ENCODE measurements around the gene TSC22D3. TPM values are rescaled to one million over a fixed set of nuclear protein-coding genes. Genes with fewer than 3 reads are reported as not detected.
A peak's percentile ranks its signal among the peaks of the same experiment; 100 is the strongest.

The TSC22D3 gene
- total RNA-seq, 6 donors from 2014 or later = 309 to 1,061 (median 406) TPM

DNA sequence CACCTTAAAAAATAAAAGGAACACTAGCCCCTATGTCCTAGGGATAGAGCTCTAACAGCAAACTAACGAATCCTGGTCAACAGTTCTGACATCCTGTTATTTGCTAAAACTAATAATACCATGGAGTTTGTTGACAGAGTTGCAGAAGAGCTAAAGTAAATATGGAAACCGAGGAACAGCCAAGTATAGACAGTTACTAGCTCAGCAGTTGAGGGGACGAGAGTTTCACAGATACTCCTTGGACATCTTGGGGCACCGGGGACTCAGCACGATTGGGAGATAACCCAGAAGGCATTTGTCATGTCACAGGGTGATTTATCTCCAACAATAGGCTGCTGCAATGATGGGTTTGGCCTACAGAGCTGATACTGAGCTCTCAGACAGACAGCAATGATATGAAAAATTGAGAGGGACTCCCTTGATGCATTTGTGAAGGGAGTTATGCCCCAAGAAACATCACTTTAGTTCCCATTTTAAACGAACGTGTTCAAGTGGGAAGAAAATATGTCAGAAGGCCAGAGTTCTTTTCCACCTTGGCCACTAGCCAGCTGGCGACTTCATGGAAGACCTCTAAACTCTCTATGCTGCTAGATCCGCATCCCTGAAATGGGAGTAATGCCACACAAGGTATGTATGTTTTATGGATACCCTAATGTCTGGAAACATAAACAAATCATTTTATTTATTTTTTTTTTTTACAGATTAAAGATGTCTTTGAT lies 48.6 kb downstream of the TSC22D3 start:
- H3K4me1 ChIP-seq = peaks cover 32 to 70% (median 52%) of the 10 kb centered on the region in 4 donors
- H3K27ac ChIP-seq = peak overlapping the region in 3 of 4 donors; percentile 15 to 58 (median 35)
- H3K36me3 ChIP-seq = no peaks in the 10 kb centered on the region
- H3K9me3 ChIP-seq = no peaks in the 10 kb centered on the region
- no peak overlapping the region for H3K4me3 ChIP-seq
- no peaks in the 10 kb centered on the region for H3K27me3 ChIP-seq
- no peak for TF ChIP-seq POLR2AphosphoS5 (IDR thresholded peaks at IDR 0.05)
- no peak for TF ChIP-seq EP300 (IDR thresholded peaks at IDR 0.05)
- no peak for TF ChIP-seq CTCF (IDR thresholded peaks at IDR 0.05)
- TF ChIP-seq POLR2A (IDR thresholded peaks at IDR 0.05) = no peak
- no peak for DNase-seq
- ATAC-seq (ENCODE audit: low FRiP score in 2 of 2) = no peak
- WGBS, 2 donors = 34 to 49% methylated on average over 7 to 9 of the region's 9 CpGs

DNA sequence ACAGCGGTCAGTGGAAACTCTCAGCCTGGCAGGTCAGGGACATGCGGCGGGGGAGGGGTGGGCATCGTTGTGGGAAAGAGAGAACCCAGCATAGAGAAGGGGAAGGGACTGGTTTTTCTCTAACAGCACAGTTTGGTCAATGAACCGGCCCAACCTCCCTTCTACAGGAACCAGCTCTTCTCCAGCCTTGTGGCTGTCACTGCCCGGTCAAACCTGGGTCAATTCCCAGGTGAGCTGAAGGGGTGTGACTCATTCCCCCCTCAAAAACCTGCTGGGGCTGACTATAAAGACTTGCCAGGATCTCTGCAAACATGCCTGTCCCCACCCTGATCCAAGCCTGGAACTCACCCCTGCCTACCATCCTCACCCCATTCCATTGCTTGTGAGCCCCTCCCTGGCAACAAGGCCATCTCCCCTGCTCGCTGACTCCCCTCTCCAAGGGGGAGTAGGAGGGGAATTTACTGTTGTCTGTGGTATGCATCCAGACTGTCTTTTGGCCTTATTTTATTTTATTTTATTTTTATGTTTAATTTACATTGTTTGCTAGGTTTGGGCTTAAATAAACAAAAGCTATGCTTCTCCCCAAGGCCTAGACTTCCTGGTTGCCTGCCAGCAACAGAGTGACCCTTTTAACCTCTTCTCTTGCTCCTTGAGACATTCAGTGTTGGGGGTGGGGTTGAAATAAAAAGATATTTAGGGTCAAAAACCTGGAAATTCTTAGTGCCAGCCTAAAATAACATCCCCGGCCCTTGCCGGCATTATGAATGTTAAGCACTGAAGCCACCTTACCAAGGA lies 49.6 kb downstream of the TSC22D3 start:
- peak in 1 of 2 donors; percentile 60 for DNase-seq

DNA sequence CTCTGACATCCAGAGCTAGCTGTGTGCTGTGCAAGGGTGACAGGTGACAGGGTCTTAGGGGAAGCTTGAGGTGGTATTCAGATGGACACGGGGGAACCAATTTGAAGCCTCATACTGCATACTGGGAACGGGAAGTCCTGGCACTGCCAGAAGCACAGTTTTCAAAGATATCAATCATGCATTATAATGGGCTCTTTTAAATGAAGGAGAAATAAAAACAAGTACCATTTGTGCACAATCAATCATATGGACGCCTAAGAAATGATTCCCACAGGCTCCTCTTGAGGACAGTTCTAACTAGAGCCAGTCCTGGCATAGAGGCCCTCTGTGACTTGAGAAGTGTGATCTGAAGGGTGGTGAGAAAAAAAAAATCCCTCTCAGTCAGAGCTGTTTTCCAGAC lies 50.9 kb downstream of the TSC22D3 start:
- 58 to 63% methylated on average over 3 of the region's 3 CpGs for WGBS, 2 donors
- Histone ChIP-seq H3K36me3 (no peaks in the 10 kb centered on the region), H3K4me3 (no peak overlapping the region), H3K27me3 (no peaks in the 10 kb centered on the region), H3K9me3 (no peaks in the 10 kb centered on the region), H3K4me1 (peaks cover 21 to 48% (median 37%) of the 10 kb centered on the region in 4 donors), H3K27ac (peak overlapping the region in 1 of 4 donors; percentile 38)
- TF ChIP-seq POLR2A (IDR thresholded peaks at IDR 0.05) (no peak), CTCF (IDR thresholded peaks at IDR 0.05) (no peak), EP300 (IDR thresholded peaks at IDR 0.05) (no peak), POLR2AphosphoS5 (IDR thresholded peaks at IDR 0.05) (no peak)
- ATAC-seq (ENCODE audit: low FRiP score in 2 of 2) (no peak), DNase-seq (no peak)

More for the DNA sequence above, 49.6 kb downstream of the TSC22D3 start:
- 61 to 79% methylated on average over 3 to 9 of the region's 9 CpGs for WGBS, 2 donors
- H3K36me3 ChIP-seq = no peaks in the 10 kb centered on the region
- H3K9me3 ChIP-seq = no peaks in the 10 kb centered on the region
- peak overlapping the region in 3 of 4 donors; percentile 15 to 58 (median 49) for H3K27ac ChIP-seq
- TF ChIP-seq POLR2A (IDR thresholded peaks at IDR 0.05) = no peak
- H3K4me3 ChIP-seq = no peak overlapping the region
- peak in 1 of 2 donors; percentile 58 for ATAC-seq (ENCODE audit: low FRiP score in 2 of 2)
- H3K27me3 ChIP-seq = no peaks in the 10 kb centered on the region
- peaks cover 24 to 61% (median 45%) of the 10 kb centered on the region in 4 donors for H3K4me1 ChIP-seq

- no peak for ATAC-seq (ENCODE audit: low FRiP score in 2 of 2)
- no peaks in the 10 kb centered on the region for H3K27me3 ChIP-seq
- H3K36me3 ChIP-seq = no peaks in the 10 kb centered on the region
- no peak for DNase-seq
- H3K4me1 ChIP-seq = peaks cover 17 to 39% (median 29%) of the 10 kb centered on the region in 4 donors
- TF ChIP-seq CTCF (IDR thresholded peaks at IDR 0.05) = no peak
- no peak for TF ChIP-seq POLR2A (IDR thresholded peaks at IDR 0.05)
- TF ChIP-seq EP300 (IDR thresholded peaks at IDR 0.05) = no peak
- no peak for TF ChIP-seq POLR2AphosphoS5 (IDR thresholded peaks at IDR 0.05)
- no peak overlapping the region for H3K4me3 ChIP-seq
- no peaks in the 10 kb centered on the region for H3K9me3 ChIP-seq
- no peak overlapping the region for H3K27ac ChIP-seq
- 78 to 80% methylated on average over 2 to 4 of the region's 4 CpGs for WGBS, 2 donors
These were observed 52.1 kb downstream of the TSC22D3 start for GRCh38 chrX:107723511-107723910.

DNA sequence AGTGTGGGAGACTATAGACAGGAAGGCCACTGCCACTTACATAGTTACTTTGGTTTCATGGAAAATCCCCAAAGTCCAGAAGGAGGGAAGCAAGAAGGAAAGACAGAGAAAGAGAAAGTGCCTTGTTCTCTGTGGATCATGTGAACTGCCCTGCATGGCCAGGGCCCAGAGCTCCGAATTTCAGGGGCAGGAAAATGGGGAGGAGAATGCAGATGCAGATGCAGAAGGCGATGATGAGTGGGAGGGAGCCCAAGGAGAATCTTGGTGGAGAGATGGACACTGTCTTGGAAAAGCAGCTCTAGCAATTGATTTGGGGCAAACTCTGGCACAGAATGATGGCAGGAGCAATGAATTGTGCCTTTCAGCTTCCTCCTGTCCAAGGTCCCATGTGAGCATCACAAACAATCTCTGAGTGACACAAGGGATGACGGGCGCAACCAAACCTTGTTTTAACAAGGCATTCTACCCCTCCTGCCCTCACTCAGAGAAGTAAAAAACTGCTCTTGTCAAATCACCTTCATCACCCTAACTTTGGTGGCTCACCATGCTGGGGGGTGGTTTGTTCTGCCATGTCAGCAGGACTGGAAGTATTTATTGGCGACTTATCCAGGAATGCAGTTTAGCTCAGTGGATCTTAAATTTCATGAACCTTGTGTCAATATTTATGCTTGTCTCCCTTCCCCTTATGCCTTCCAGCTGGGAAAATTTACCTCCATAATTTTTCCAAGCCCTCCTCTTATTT lies 53.5 kb downstream of the TSC22D3 start:
- WGBS, 2 donors = 74 to 81% methylated on average over 5 of the region's 5 CpGs

More for the DNA sequence above, 53.5 kb downstream of the TSC22D3 start:
- Histone ChIP-seq H3K36me3 (no peaks in the 10 kb centered on the region), H3K4me1 (peaks cover 14 to 40% (median 30%) of the 10 kb centered on the region in 4 donors), H3K27ac (peak overlapping the region in 2 of 4 donors; percentile 2 to 26), H3K4me3 (no peak overlapping the region), H3K27me3 (no peaks in the 10 kb centered on the region), H3K9me3 (no peaks in the 10 kb centered on the region)
- TF ChIP-seq POLR2A (IDR thresholded peaks at IDR 0.05) (no peak), CTCF (IDR thresholded peaks at IDR 0.05) (no peak), POLR2AphosphoS5 (IDR thresholded peaks at IDR 0.05) (no peak), EP300 (IDR thresholded peaks at IDR 0.05) (no peak)
- no peak for ATAC-seq (ENCODE audit: low FRiP score in 2 of 2)
- no peak for DNase-seq

All from upper lobe of left lung (tissue), 6 donors.